ENCODE results near the gene LETMD1. TPM values are rescaled to one million over a fixed set of nuclear protein-coding genes. Genes with fewer than 3 reads are reported as not detected.

LETMD1 gene
- total RNA-seq, 1 experiment from 2014 or later, result 65.8 TPM

DNA sequence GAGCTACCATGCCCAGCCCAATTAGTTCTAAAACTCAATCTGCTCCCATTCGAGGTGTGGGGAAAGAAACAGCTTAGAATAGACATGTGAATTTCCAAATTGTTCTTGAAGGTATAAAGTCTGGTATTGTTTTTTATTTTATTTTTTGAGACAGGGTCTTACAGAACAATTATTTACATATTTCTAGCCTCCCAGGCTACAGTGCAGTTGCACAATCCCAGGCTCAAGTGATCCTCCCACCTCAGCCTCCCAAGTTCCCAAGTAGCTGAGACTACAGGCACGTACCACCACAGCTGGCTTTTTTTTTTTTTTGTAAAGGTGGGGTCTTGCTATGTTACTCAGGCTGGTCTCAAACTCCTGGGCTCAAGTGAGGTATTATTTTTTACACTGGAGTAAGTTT is 28.2 kb upstream of the LETMD1 start:
- Mint-ChIP-seq H3K9me3 (ENCODE audit: unreplicated experiment) (no peaks in the 10 kb centered on the region), H3K36me3 (ENCODE audit: insufficient read depth, unreplicated experiment) (peaks cover 28% of the 10 kb centered on the region), H3K4me3 (ENCODE audit: unreplicated experiment) (no peak overlapping the region), H3K4me1 (ENCODE audit: insufficient read depth, unreplicated experiment) (peaks cover 13% of the 10 kb centered on the region), H3K27ac (ENCODE audit: low read depth, unreplicated experiment) (no peak overlapping the region), H3K27me3 (ENCODE audit: insufficient read depth, unreplicated experiment) (no peaks in the 10 kb centered on the region)
- no TSS peak for BruUV-seq (replicated peaks)
- ChIA-PET POLR2A (interaction anchor here (0.6 to 1.3 kb wide), 2 partner anchors 21 to 59 kb away, joined by 3 read pairs; no protein-coding TSS in a partner anchor), CTCF (interaction anchor here (0.6 kb wide), 1 partner anchor 855 kb away, joined by 5 read pairs; no protein-coding TSS in a partner anchor)
- DNase-seq (ENCODE audit: unreplicated experiment), result no peak
- TF ChIP-seq CTCF (IDR thresholded peaks at IDR 0.05; ENCODE audit: unreplicated experiment), result no peak
- intact Hi-C loops (cut with micrococcal nuclease), result loop anchor here (5.0 kb wide), 1 partner anchor 98 kb away; no protein-coding TSS in a partner anchor

DNA sequence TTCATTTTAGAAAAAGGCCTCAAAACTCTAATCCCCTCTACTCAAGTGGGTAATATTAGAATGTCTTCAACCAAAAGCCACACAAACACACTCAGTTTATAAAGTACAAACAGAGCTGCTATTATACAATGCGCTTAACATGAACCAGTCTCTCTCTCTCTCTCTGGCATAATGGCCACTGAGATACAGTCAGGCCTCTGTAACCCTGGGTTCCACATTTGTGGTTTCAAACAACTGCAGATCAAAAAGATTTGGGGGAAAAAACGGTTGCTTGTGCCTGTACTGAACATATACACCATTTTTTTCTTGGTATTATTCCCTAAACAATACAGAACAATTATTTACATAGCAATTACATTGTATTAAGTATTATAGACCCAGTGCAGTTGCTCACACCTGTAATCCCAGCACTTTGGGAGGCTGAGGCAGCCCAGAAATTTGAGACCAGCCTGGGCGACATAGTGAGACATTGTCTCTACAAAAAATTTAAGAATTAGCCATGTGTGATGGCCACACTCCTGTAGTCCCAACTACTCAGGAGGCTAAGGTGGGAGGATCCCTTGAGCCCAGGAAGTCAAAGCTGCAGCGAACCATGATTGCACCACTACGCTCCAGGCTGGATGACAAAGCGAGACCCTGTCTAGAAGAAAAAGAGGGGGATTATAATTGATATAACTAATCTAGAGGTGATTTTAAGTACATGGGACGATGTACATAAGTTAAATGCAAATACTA is 27.5 kb upstream of the LETMD1 start:
- H3K4me1 Mint-ChIP-seq (ENCODE audit: insufficient read depth, unreplicated experiment), result peaks cover 17% of the 10 kb centered on the region
- POLR2A ChIA-PET, result no interaction called here

GRCh38 chr12:51021694-51022093 is 26.4 kb upstream of the LETMD1 start:
- Mint-ChIP-seq H3K36me3 (ENCODE audit: insufficient read depth, unreplicated experiment) (peaks cover 28% of the 10 kb centered on the region), H3K4me1 (ENCODE audit: insufficient read depth, unreplicated experiment) (peaks cover 17% of the 10 kb centered on the region), H3K9me3 (ENCODE audit: unreplicated experiment) (no peaks in the 10 kb centered on the region), H3K4me3 (ENCODE audit: unreplicated experiment) (no peak overlapping the region), H3K27me3 (ENCODE audit: insufficient read depth, unreplicated experiment) (no peaks in the 10 kb centered on the region), H3K27ac (ENCODE audit: low read depth, unreplicated experiment) (no peak overlapping the region)
- ChIA-PET CTCF (interaction anchor here (0.6 to 1.7 kb wide), 5 partner anchors 13 to 320 kb away, joined by 4 to 9 read pairs (median 4); no protein-coding TSS in a partner anchor), POLR2A (interaction anchor here (0.6 to 8.5 kb wide), 9 partner anchors 10 to 657 kb away, joined by 3 to 132 read pairs (median 4); partner anchors contain the start of gene ATF1)
- TF ChIP-seq CTCF (IDR thresholded peaks at IDR 0.05; ENCODE audit: unreplicated experiment), result no peak
- no peak for DNase-seq (ENCODE audit: unreplicated experiment)
- intact Hi-C loops (cut with micrococcal nuclease), result loop anchor here (5.0 kb wide), 1 partner anchor 99 kb away; no protein-coding TSS in a partner anchor
- no TSS peak for BruUV-seq (replicated peaks)

More for the DNA sequence above, 27.5 kb upstream of the LETMD1 start:
- no peak for DNase-seq (ENCODE audit: unreplicated experiment)
- no peak overlapping the region for H3K4me3 Mint-ChIP-seq (ENCODE audit: unreplicated experiment)
- H3K27ac Mint-ChIP-seq (ENCODE audit: low read depth, unreplicated experiment), result no peak overlapping the region
- CTCF ChIA-PET, result no interaction called here
- TF ChIP-seq CTCF (IDR thresholded peaks at IDR 0.05; ENCODE audit: unreplicated experiment), result no peak
- intact Hi-C loops (cut with micrococcal nuclease), result loop anchor here (5.0 kb wide), 1 partner anchor 98 kb away; no protein-coding TSS in a partner anchor
- no peaks in the 10 kb centered on the region for H3K27me3 Mint-ChIP-seq (ENCODE audit: insufficient read depth, unreplicated experiment)
- no peaks in the 10 kb centered on the region for H3K9me3 Mint-ChIP-seq (ENCODE audit: unreplicated experiment)
- H3K36me3 Mint-ChIP-seq (ENCODE audit: insufficient read depth, unreplicated experiment), result peaks cover 28% of the 10 kb centered on the region
- no TSS peak for BruUV-seq (replicated peaks)

- intact Hi-C loops (cut with micrococcal nuclease), result loop anchor here (5.0 kb wide), 1 partner anchor 102 kb away; no protein-coding TSS in a partner anchor
- Mint-ChIP-seq H3K36me3 (ENCODE audit: insufficient read depth, unreplicated experiment) (peaks cover 28% of the 10 kb centered on the region), H3K4me1 (ENCODE audit: insufficient read depth, unreplicated experiment) (peaks cover 30% of the 10 kb centered on the region), H3K4me3 (ENCODE audit: unreplicated experiment) (peak overlapping the region; percentile 77), H3K27ac (ENCODE audit: low read depth, unreplicated experiment) (peak overlapping the region; percentile 99), H3K9me3 (ENCODE audit: unreplicated experiment) (no peaks in the 10 kb centered on the region), H3K27me3 (ENCODE audit: insufficient read depth, unreplicated experiment) (no peaks in the 10 kb centered on the region)
- ChIA-PET CTCF (interaction anchor here (0.7 to 1.1 kb wide), 4 partner anchors 20 to 259 kb away, joined by 3 to 6 read pairs (median 3); no protein-coding TSS in a partner anchor), POLR2A (interaction anchor here (0.6 to 8.5 kb wide), 26 partner anchors 8 to 1657 kb away, joined by 3 to 132 read pairs (median 7); partner anchors contain the start of genes ATF1, CSRNP2, DAZAP2 and LETMD1)
- TF ChIP-seq CTCF (IDR thresholded peaks at IDR 0.05; ENCODE audit: unreplicated experiment), result no peak
- no TSS peak for BruUV-seq (replicated peaks)
- DNase-seq (ENCODE audit: unreplicated experiment), result peak; percentile 11
These were observed 24.3 kb upstream of the LETMD1 start for GRCh38 chr12:51023625-51024382.
